HG03571 (cell line): ENCODE results near the gene CXCR6.

ENCODE experiments used
- ATAC-seq: cut with Tn5 transposase; IDR thresholded peaks from one replicate; pipeline ENCODE4 v1.9.1; 2021; ENCODE audit not compliant: unreplicated experiment

CXCR6 gene

DNA sequence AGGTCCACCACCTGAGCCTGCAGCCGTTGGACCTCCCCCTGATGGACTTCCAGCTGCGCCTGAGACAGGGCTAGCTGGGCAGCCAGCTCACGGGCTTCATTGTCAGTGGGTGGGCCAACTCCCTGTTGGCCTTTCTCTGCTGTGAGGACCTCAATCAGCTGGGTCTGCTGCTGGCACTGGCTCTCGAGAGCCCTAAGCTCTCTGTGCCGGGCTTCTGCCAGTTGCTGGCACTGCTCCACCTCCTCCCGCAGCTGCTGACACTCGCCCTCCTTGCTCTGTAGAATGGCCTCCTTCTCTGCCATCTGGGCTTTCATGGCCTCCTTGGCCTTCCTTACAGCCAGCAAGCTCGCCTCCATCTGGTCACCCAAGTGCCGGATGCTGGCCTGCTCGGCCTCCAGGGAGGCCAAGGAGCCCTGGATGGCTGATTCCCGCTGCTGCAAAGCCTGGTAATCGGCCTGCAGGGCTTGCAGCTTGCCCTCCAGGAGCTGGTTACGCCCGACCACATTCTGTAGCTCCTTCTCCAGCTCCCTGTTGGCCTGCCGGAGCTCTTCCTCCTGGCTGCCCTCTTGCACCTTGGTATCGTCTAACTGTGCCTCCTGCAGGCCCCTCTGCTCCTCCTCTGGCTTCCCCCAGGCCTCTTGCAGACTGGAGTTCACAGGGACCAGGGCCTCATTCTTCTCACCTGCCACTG is 23.8 kb downstream of the CXCR6 start:
- ATAC-seq = no peak

DNA sequence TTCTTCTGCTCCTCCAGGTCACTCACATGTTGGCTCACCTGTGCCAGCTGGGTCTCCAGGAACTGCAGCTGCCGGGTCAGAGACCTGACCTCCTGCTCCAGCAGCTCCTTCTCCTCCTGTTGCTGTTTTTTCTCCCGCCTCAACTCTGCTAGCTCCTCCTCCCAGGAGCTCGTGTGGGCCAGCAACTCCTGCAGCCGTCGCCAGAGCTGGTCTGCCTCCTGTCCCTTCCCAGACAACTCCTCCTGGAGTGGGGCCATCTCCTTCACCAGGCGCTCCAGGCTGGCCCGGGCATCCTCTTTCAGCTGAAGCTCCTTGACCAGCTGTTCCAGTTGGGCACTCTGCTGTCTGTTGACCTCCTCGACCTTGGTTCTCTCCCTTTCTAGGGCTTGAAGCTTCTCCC is 24.5 kb downstream of the CXCR6 start:
- no peak for ATAC-seq

DNA sequence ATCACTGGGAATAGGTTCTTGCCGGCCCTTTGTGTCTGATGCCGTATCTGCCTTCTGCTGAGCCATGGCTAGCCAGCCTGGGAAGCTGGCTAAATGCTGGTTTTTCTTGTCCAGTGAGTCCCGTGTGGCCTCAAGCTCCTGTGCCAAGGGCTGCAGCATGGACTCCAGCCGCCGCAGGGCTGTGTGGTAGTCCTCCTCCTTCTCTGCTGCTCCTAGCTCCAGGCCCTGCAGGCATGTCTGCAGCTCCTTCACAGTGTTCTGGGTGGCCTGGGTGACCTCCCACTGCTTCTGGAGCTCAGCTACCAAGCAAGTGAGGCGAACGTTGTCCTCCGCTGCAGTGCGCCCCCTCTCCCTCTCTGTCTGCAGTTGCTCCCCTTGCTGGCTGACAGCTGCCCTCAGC is 24.9 kb downstream of the CXCR6 start:
- no peak for ATAC-seq

DNA sequence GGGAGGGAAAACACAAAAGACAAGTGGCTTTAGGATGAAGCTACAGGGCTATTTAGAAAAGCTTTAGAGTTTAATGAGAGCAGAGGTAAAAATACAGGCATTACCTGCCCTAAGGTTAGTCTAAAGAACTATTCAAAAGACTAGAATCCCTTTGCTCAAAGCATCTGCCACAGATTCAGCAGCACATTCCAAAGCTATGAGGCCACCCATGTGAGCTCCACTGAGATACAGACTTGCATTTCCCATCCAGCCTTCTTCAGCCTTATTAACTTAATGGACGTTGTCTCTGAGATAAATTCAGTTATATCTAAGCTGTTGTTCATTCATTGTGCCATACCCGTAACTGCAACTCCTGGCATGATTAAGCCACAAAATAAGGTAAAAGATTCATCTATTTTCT is 25.4 kb downstream of the CXCR6 start:
- no peak for ATAC-seq

DNA sequence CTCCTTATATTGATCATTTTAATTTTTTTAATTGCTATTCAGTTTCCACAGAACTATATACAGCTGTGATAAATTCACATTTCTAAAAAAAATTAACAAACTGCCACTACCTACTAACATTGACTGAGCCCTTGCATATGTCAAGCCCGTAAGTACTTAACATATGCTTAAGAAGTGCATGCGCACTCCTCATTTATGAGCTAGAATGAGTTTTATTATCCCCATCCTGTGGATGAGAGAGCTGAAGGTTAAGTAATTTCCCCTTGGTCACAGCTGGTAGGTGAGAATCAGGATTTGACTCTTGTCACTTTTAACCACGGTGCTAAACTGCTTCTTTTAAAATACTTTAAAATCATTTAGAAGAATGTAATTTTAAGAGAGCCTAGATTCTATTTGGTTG is 25.9 kb downstream of the CXCR6 start:
- no peak for ATAC-seq

DNA sequence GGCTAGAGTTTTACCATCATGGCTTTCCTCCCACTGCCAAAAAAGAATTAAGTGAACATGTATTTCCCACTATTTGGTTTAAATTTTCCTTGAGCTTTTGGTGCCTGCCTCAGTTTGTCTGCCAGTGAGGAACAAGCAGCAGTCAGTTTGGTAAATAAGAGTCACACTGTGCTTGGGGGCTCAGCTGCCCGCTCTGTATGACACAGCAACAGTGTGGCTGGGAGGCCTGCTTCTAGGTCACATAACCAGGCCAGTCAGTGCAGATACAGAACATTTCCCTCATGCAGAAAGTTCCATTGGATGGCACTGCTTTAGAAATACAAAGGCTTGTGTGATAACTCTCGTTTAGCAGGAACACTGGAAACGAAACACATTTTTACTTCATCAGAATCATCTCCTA is 26.7 kb downstream of the CXCR6 start:
- ATAC-seq = no peak

DNA sequence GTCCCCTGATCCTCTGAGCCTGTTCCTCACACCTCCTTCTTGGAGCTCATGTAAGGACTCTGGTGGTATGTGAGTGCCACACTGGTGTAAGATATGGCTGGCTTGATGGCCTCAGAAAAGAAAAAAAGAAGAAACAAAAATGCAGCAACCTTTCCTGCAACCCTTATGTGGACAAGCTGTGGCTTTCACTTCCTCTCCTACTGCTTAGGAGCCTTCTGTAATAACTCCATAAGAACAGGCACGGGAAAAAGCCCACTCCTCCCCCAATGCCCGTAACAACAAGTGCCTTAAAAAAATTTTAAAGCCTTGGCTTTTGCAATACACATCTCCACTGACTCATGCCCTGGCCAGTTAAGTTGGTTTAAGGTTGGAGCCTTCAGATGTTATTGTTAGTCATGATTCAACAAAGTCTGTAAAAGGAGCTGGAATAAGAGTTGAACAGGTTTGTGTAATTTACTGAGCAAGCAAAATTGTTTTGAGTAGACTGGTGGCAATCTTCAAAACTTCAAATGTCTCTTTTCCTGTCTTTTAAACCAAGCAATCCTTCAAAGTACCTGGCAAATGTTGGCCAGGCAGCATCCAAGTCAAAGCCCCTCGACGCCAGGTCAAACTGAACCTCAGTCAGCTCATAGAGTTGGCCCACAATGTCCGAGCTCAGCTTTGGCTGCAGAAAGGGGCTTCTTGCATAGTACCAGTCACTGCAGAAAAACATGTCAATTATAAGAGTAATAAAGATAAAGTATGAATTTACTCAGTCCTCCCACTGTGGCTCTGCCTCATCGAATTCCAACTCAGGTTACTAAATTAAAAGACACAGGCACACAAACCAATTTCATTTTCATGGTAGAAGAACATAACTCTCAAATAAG is 29.5 kb downstream of the CXCR6 start:
- ATAC-seq = no peak

DNA sequence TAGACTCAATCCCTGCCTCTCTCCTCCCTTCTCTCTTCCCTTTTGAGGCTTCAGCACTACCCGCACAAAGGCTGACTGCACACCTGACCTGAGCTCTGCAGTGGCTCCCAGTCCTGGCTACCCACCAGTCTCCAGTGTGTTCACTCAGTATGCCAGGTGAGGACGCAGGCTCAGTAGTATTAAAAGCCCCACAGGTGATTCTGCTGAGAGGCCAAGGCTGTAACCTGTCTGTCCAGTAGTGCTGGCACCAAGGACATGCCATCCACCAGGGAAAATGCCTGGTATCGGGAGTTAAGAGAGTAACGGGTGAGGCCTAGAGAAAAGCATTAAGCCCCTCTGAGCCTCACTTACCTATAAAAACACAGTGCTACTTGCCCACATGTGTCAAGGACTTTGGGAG is 31.4 kb downstream of the CXCR6 start:
- no peak for ATAC-seq

DNA sequence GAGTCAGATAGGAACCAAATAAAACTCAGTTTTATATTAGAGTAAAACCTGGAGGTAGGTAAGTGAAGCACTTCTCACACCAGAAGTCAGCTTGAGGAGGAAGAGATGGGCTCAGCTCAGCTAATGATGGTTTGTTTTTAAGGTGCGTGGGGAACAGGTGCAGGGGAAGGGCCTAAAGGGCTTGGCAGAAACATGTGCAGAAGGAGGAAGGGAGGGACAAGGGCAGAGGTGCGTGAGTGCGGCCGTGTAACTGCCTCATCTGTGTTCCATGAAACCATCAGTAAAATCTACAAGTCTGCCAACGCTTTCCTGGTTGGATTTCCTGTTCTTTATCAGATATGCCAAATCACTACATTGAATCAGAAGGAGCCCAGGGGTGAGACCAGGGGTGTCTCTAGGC is 32.4 kb downstream of the CXCR6 start:
- no peak for ATAC-seq

DNA sequence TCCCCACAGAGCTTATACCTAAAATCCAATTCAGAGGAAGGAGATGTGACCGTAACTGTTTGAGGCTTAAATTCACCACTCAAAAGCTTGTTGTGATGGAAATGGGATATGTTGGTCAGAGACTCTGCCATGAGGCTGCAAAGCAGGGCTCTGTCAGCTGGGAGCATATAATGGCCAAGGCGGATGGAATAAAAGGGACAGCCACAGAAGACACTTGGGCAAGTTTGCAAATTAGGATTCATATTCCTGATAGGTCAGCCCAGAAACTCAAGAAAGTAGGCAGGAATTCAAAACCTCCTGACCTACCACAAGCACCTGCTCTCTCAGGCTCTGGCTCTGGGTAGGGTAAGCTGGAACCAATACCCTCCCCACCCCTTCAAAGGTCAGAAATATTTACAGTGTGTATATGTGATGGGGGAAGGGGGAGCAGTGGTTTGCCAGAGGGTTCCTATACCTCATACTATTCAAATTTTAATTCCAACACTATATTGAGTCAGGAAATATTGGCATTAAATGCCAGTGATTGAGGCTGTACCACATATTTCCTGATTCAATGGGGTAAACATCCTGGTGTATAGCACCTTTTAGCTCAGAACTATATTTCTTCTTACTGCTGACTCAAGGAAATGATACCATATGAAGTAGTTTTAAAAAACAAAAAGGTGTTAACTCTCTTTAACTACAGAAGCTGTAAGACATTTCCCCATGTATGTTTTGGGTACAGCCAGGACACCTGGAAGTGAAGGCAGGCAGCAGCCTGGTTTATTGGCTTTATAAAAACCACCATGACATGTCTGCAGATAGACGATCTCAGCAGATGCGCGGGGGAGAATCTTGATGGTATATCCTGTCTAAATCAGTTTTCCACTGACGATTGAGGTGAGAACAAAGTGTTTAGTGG is 33.2 kb downstream of the CXCR6 start:
- ATAC-seq = no peak

DNA sequence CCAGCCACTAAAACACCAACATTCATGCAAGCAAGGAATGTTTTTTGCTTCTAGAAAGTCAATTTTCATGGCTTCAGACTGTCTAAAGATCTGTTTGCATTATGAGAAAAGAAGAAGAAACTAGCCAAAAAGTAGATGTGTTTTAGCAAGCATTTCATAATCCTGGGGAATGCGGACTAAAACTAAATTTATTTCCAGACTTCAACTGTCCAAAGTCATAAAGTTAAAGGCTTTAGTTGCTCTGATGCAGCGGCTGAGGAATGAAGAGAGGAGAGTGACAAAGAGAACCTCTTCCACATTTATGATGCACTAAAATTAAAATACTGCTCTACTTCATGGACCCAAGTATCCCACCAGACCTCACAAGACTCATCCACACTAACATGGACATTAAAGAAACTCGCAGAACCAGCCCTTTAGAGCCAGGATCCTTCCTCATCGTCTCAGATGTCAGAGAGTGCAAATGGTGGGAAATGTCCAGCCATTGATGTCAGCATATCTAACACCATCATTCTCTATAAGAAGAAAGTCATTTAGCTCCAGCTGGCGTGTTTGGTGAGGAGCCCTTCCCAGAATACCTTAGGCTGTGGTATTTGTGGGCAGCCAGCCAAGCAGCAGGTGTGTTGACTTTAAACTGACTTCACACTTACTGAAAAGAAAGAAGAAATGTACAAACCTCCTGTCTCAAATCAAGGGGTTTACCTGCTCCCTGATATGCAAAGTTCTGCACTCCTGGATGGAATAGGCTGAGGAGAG is 34.9 kb downstream of the CXCR6 start:
- ATAC-seq = no peak

DNA sequence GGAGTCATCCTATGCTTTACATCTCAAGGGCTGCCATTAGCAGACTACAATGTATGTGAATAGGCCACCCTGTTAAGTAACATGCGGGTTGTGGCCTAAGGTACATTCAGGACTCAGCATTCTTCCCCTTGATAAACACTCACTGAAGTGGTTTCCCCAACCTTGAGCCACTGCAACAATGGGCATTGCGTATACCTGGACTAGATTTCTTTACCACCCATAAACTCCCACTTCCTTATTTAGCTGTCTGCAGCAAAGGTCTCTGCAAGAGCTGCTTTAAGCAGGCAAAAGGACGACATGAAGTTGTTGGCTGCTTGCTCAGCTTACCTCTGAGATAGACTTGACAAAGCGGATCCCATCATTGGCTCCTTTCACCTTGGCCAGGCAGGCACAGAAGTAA is 36.1 kb downstream of the CXCR6 start:
- ATAC-seq = no peak

DNA sequence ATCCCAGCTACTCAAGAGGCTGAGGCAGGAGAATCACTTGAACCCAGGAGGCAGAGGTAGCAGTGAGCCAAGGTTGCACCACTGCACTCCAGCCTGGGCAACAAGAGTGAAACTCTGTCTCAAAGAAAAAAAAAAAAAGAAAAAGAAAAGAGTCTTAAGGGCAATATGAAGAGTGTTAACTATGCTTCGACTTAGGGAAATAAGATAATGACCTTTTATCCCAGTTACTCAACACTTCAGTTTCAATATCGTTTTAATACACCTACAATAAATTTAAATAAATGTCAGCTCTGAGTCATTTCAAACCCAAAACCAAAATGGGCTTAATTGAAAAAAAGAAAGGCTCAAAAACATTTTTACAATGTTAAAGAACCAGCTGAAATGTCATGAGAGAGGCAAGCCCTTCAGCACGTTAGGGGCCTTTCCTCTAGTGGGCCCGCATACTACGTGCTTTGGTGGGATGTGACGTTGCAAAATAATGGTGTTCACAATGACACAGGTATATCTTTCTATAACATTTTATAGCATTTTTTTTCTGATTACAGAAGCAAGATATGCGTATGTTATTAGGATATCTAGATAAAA is 37.1 kb downstream of the CXCR6 start:
- no peak for ATAC-seq

DNA sequence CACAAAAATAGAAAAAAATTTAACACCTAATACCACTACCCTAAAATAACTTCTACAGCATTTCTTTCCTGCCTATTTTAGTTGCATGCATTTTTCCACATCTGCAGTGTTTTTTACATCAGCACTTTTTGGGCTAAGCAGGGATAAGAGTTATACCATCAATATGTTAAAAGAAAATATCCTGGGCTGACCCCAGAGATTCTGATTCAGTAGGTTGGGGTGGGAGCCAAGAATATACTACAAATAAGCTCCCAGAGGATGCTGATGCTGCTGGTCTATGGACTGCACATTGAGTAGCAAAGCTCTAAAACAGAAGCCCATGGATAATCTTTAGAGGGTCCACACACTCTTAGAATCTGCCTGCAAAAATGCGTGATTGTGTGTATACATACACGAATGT is 37.6 kb downstream of the CXCR6 start:
- no peak for ATAC-seq

DNA sequence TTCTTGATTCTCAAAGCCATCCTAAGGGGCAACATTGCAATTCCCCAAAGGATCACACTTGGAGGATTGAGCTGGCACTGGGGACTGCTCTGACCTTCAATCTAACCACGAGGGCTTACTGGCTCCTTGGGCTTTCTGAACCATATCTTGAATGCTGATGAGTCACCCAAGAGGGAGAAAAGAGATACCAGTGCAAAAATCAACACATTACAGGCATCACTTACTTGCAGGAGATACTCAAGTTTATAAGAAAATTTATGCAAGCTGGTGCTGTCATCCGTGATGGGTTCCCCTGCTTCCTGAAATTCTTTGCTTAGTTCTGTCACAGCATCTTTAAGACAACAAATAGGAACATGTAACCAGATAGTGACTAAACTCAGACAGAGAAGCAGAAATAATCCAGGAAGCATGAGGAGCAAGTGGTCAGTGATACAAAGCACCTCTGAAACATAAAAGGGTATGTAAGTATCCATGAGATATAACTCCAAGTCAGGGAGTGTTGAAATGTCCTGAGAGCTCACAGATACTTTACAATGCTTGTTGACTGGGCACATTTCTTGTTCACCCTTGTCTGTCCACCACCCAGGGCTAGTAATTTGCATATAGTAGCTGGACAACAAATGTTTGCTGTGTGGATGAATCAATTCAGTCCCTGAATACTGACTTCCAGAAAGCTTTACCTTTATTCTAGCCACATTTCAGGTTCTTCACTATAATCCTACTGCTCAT is 38.2 kb downstream of the CXCR6 start:
- ATAC-seq = no peak

DNA sequence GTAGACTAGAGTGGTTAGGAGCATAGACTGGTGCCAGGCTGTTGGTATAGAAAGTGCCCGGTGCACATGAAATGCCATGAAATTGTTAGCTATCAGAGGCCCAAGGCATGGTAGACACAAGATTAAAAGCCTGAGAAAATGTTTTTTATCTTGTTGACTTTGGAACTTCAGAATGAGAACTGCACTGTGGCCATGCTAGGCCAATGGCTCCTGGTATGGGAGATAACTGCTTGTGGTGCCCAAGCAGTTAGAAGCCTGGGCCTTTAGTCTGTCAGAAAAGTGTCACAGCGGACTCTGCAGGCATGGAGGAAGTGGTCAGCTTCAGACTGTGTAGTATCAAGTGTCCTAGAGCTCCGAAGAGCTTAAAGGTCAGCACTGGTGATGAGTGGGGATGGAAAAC is 40.5 kb downstream of the CXCR6 start:
- ATAC-seq = no peak

DNA sequence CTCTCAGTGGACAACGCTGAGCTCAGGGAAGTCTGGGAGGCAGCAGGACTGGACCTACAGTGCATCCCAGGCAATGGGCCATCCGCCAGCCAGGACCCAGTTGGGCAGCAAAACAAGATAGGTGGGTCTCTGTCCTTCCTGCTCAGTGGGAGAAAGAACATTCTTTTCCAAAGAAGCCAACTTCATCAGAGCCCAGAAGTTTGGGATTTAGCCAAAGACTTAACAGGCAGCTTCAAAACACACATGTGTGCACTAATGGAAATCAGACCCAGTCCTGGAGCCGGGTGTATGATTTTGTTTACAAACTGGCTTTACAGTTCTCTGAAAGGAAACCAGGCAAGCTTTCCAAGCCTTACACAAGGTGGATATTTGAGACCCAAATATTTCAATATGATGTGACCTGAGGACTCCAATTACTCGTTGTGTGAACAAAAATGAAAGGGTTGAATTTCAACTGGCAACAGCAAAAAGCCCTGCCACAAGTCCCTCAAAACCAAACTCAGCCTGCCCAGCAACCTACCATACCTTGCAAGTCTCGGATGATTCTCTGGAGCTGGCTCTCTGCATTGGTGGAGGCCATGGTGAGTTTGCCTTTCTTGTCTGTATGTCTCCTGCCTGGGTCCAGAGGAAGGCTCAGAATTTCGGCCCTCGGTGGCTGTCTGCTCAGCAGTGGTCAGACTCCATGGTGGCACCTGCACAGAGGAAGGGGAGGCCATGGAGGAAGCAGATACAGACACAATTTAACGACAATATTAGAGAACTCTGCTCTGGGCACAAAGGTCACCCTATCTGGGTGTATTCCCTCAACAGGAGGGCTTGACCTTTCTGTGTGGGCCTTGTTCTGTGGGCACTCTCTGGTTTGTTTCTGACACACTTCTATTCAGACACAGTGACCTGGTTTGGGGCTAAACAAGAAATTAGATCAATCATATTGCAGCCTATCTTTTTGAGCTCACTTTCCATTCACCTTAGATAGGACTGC is 41.4 kb downstream of the CXCR6 start:
- no peak for ATAC-seq

DNA sequence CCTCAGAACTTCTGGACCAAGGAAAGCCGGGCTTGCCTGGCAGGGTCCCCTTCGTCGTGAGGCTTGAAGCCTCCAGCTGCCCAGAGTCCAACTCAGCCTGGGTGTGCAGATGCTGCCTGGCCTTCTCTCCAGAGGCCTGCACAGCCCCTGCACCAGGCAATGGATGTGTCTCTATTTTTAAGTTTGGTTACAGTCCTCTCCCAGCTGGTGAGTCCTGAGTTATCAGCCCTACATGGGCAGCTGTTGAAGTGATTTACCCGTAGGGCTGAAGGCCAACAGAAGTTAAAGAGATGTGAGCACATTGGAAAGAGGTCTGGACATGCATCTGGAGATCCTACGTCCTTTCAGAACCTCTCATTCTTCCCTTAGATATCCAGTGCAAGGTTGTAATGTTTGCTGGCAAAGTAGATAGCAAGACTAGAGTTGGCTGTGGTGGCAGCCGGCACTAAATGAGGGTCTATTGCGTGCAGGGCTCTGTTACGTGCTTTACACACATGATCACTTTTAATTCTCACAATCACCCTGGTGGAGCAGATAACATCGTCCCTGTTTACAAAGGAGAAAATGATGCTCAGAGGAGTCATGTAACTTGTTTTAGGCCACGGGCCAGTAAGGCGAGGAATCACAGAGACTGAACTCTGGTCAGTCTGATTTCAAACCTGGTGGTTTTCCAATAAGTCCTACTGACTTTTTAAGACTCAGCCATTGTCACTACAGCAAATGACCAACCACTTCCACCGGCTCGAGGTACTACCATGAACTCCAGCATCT is 42.5 kb downstream of the CXCR6 start:
- no peak for ATAC-seq
